Ascending aorta (tissue), 2 donors: ENCODE measurements around the gene OR1A1. TPM values are rescaled to one million over a fixed set of nuclear protein-coding genes. Genes with fewer than 3 reads are reported as not detected.
"Not testable (repeated sequence)": the region's sequence is repeated elsewhere in the genome, so short reads cannot be mapped to it uniquely, and the experiment has no call there.

Experiments used
- DNase-seq, 2 donors: peaks; one replicate each; pipeline ENCODE4 v3.0.0-alpha.2; 2019; ENCODE audit warnings: low spot score in 2 of 2
- H3K27ac ChIP-seq, 2 donors: fragments of 200-600 bp; sonication (generic); one replicate each; pipeline ENCODE4 v1.5.1; 2016 to 2017; ENCODE audit warnings: mild to moderate bottlenecking in 1 of 2
- H3K27me3 ChIP-seq: fragments of 200-600 bp; sonication (generic); one replicate; pipeline ENCODE4 v1.5.1; 2017
- H3K36me3 ChIP-seq, 2 donors: fragments of 200-600 bp; sonication (generic); one replicate each; pipeline ENCODE4 v1.5.1; 2016
- H3K4me1 ChIP-seq, 2 donors: fragments of 200-600 bp; sonication (generic); one replicate each; pipeline ENCODE4 v1.5.1; 2016 to 2017; ENCODE audit warnings: mild to moderate bottlenecking in 1 of 2
- H3K4me3 ChIP-seq, 2 donors: fragments of 200-600 bp; sonication (generic); one replicate each; pipeline ENCODE4 v1.5.1; 2016 to 2017; ENCODE audit warnings: mild to moderate bottlenecking in 1 of 2
- H3K9me3 ChIP-seq, 2 donors: fragments of 200-600 bp; sonication (generic); one replicate each; pipeline ENCODE4 v1.5.1; 2016
- intact Hi-C: fragments of 100-400 bp; cut with DNase I; formaldehyde crosslinking; loops from one replicate; pipeline ENCODE4 v1.15.1; 2023
- total RNA-seq: library from RNA; depleted of rRNA; stranded (reverse); fragments of >200 nt; gene quantifications from one replicate; pipeline ENCODE4 v1.1.0, GENCODE V29; 2016
- TF ChIP-seq, protein P1 (sequence below), 3 experiments: fragments of 200-600 bp in 2 of 3; fragments of 450-650 bp in 1 of 3; sonication (generic) in 2 of 3; IDR thresholded peaks; one replicate each; pipeline ENCODE4 v1.5.1; 2016 to 2019; ENCODE audit warnings: antibody characterized with exemption in 3 of 3, mild to moderate bottlenecking in 1 of 3, moderate library complexity in 1 of 3

Gene OR1A1
- total RNA-seq, 1 donor from 2014 or later, result not detected

DNA sequence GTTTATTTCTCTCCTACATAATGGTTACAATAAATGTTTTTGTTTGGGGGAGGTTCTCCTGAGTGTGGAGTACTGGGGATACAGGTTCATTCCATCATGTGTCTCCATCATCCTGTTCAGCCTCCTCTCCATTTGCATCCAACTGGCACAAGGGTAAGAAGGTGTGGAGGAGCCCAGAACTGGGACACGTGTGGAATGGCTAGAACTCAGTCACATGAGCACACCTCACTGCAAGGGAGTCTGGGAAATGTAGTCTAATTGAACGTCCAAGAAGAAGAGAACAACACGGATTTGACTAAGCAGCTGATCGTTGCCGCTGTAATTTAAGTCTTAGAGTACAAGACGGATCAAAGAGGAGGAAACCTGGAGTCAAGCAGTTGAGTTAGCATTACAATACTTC is 6.1 kb downstream of the OR1A1 start:
- H3K27ac ChIP-seq, result no peak overlapping the region
- intact Hi-C loops, result no loop called here
- H3K36me3 ChIP-seq, result no peaks in the 10 kb centered on the region
- DNase-seq, result no peak
- TF ChIP-seq, protein P1, sequence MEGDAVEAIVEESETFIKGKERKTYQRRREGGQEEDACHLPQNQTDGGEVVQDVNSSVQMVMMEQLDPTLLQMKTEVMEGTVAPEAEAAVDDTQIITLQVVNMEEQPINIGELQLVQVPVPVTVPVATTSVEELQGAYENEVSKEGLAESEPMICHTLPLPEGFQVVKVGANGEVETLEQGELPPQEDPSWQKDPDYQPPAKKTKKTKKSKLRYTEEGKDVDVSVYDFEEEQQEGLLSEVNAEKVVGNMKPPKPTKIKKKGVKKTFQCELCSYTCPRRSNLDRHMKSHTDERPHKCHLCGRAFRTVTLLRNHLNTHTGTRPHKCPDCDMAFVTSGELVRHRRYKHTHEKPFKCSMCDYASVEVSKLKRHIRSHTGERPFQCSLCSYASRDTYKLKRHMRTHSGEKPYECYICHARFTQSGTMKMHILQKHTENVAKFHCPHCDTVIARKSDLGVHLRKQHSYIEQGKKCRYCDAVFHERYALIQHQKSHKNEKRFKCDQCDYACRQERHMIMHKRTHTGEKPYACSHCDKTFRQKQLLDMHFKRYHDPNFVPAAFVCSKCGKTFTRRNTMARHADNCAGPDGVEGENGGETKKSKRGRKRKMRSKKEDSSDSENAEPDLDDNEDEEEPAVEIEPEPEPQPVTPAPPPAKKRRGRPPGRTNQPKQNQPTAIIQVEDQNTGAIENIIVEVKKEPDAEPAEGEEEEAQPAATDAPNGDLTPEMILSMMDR (IDR thresholded peaks at IDR 0.05), result no peak
- H3K4me1 ChIP-seq, result no peaks in the 10 kb centered on the region
- H3K4me3 ChIP-seq, result no peak overlapping the region
- H3K9me3 ChIP-seq, result no peaks in the 10 kb centered on the region
- no peaks in the 10 kb centered on the region for H3K27me3 ChIP-seq

DNA sequence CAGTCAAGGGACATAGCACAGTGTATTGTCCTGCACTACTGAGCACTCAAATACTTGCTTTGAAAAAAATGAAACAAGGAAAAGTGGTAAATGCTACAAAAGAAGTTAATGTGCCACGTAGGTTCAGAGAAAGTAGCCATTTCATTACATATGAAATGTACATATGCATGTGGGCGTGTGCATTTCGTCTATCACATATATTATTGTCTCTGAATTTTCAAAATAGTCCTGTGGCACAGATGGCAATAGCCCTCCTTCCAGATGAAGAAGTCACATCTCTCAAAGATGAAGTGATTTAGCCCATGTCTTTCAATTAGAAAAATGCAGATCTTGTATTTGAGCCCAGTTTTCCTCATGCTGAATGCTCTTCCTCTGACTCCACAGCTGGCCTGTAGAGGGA is 12.5 kb downstream of the OR1A1 start:
- H3K9me3 ChIP-seq, H3K36me3 ChIP-seq, H3K27me3 ChIP-seq, H3K4me3 ChIP-seq, H3K27ac ChIP-seq, intact Hi-C loops, H3K4me1 ChIP-seq, DNase-seq: not testable (repeated sequence)

DNA sequence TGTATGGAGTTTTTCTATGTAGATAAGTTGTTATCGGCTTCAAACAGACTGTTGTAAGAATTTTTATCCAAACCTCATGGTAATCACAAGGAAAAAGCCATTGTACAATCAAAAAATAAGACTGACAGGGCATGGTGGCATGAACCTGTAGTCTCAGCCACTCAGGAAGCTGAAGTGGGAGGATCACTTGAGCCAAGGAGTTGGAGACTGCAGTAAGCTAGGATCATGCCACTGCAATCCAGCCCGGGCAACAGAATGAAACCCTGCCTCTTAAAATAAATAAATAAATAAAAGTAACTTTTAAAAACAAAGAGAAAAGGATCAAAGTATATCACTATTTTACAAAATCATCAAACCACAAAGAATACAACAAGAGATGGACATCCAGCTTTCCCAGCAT is 14.4 kb downstream of the OR1A1 start:
- H3K4me1 ChIP-seq, result no peaks in the 10 kb centered on the region
- DNase-seq, result no peak
- TF ChIP-seq, protein P1 (IDR thresholded peaks at IDR 0.05), result no peak
- no peaks in the 10 kb centered on the region for H3K27me3 ChIP-seq
- H3K27ac ChIP-seq, result no peak overlapping the region
- intact Hi-C loops, result no loop called here
- H3K4me3 ChIP-seq, result no peak overlapping the region
- H3K36me3 ChIP-seq, result no peaks in the 10 kb centered on the region
- no peaks in the 10 kb centered on the region for H3K9me3 ChIP-seq

DNA sequence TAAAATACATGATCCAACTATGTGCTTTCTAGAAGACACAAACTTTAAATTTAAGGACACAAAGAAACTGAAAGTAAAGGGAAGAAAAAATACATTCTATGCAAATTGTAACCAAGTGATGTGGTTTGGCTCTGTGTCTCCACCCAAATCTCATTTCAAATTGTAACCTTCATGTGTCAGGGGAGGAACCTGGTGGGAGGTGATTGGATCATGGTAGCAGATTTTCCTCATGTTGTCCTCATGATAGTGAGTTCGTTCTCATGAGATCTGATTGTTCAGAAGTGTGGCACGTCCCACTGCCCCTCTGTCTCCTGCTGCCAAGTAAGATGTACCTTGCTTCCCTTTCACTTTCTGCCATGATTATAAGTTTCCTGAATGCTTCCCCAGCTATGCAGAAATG is 15.0 kb downstream of the OR1A1 start:
- H3K4me3 ChIP-seq, result no peak overlapping the region
- TF ChIP-seq, protein P1 (IDR thresholded peaks at IDR 0.05), result no peak
- intact Hi-C loops, result no loop called here

DNA sequence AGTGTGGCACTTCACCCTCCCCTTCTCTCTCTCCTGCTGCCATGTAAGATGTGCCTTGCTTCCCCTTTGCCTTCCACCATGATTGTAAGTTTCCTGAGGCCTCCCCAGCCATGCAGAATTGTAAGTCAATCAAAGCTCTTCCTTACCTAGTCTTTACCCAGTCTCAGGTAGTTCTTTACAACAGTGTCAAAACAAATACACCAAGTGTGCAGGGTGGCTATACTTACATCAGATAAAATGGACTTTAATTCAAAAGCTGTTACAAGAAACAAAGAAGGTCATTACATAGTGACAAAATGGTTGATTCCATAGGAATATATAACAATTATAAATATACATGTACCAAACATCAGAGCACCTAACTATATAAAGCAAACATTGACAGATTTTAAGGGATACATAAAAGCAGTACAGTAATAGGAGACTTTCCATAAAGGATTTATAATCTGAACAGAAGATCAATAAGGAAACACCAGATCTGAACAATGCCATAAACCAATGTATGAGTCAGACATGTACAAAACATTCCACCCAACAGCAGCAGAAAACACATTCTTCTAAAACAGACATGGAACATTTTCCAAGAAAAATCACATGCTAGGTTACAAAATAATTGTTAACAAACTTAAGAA is 17.4 kb downstream of the OR1A1 start:
- H3K36me3 ChIP-seq, H3K27ac ChIP-seq, H3K4me1 ChIP-seq, intact Hi-C loops, H3K9me3 ChIP-seq, H3K4me3 ChIP-seq, H3K27me3 ChIP-seq, DNase-seq: not testable (repeated sequence)

More for the DNA sequence above, 15.0 kb downstream of the OR1A1 start:
- Histone ChIP-seq H3K9me3 (no peaks in the 10 kb centered on the region), H3K36me3 (no peaks in the 10 kb centered on the region), H3K4me1 (no peaks in the 10 kb centered on the region), H3K27ac (no peak overlapping the region), H3K27me3 (no peaks in the 10 kb centered on the region)
- DNase-seq, result no peak

DNA sequence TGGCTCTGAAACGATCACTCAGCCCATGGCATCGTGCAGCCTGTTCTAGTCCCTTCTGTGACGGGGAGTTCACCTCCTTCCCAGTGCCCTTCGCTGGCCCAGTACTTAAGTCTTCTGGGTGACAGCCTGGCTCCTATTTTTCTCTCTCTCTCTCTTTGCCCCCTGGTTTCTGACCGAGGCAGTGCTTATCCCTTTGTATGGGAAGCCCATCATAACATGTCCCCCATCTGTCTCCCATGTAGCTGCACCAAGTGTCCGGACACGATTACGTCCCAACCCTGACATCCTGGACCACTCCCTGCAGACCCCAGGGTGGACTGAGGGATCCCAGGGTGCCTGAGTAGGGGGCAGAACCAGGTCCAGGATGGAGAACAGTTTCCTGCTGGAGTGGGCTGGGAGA is 24.8 kb downstream of the OR1A1 start:
- H3K4me1 ChIP-seq, DNase-seq, H3K9me3 ChIP-seq, intact Hi-C loops, H3K27ac ChIP-seq, H3K4me3 ChIP-seq, H3K36me3 ChIP-seq, H3K27me3 ChIP-seq: not testable (repeated sequence)

DNA sequence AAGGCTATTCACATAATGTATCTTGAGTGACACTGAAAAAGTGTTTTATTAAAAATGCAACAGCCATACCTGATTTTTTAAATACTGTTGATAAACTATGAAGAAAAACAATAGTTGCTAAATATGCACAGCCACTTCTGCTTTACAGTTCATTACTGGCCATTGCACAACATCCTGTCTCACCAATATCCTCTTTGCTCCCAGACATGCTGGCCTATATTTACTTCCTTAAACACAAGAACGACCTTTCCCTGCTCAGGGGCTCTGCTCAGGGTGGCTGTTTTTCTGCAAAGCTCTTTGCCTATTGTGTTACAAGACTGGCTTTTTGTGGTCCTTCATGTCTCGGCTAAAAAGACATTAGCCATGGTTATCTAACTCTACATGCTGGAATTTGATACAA is 31.2 kb downstream of the OR1A1 start:
- H3K4me3 ChIP-seq, H3K27ac ChIP-seq, intact Hi-C loops, H3K4me1 ChIP-seq, DNase-seq, H3K9me3 ChIP-seq, H3K27me3 ChIP-seq, H3K36me3 ChIP-seq: not testable (repeated sequence)

DNA sequence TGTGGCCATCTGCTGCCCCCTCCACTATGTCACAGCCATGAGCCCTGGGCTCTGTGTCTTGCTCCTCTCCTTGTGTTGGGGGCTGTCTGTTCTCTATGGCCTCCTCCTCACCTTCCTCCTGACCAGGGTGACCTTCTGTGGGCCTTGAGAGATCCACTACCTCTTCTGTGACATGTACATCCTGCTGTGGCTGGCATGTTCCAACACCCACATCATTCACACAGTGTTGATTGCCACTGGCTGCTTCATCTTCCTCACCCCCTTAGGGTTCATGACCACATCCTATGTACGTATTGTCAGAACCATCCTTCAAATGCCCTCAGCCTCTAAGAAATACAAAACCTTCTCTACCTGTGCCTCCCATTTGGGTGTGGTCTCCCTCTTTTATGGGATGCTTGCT is 33.6 kb downstream of the OR1A1 start:
- H3K27ac ChIP-seq, result not testable (repeated sequence)

DNA sequence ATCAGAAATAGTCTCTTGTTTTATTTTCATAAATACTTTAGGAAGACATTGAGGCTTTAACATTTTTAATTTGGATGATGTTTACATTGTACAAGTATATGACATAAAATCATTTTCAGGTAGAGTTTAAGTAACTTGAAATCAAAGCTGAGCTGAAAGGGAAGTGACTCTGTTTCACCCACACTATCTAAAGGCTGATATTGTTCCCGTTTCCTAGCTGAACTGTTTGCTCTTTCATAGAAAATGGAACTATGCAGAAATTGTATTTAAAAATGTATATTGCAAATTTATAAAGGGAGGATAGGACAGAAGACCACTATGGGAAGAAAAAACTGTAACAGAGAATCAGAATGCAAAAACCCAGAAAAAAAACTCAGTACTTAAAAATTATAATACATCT is 37.4 kb downstream of the OR1A1 start:
- H3K4me3 ChIP-seq, H3K27me3 ChIP-seq, intact Hi-C loops, H3K9me3 ChIP-seq, DNase-seq, H3K27ac ChIP-seq, H3K36me3 ChIP-seq, H3K4me1 ChIP-seq: not testable (repeated sequence)

More for the DNA sequence above, 33.6 kb downstream of the OR1A1 start:
- DNase-seq, intact Hi-C loops, H3K36me3 ChIP-seq, H3K4me3 ChIP-seq, H3K4me1 ChIP-seq, H3K27me3 ChIP-seq, H3K9me3 ChIP-seq: not testable (repeated sequence)

DNA sequence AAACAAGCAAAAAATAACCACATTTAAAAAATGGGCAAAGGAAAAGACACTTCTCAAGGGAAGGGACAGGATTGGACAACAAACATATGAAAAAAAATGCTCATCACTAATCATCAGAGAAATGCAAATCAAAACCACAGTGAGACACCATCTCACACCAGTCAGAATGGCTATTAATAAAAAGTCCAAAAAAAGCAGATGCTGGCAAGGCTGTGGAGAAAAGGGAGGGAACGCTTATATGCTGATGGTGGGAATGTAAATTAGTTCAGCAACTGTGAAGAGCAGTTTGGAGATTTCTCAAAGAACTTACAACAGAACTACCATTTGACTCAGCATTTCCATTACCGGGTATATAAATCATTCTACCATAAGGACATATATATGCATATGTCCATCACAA is 41.5 kb downstream of the OR1A1 start:
- H3K9me3 ChIP-seq, H3K27ac ChIP-seq, H3K4me3 ChIP-seq, H3K4me1 ChIP-seq, DNase-seq, intact Hi-C loops, H3K27me3 ChIP-seq, H3K36me3 ChIP-seq: not testable (repeated sequence)
